ENCODE measurements around the gene MAP2K5.
A peak's percentile ranks its signal among the peaks of the same experiment; 100 is the strongest.

MAP2K5 gene

GRCh38 chr15:67761343-67761742, 218.8 kb downstream of the MAP2K5 start:
- H3K4me3 Mint-ChIP-seq = no peak overlapping the region
- H3K36me3 Mint-ChIP-seq (ENCODE audit: low read depth) = peaks cover 7% of the 10 kb centered on the region
- no peaks in the 10 kb centered on the region for H3K27me3 Mint-ChIP-seq
- peaks cover 74% of the 10 kb centered on the region for H3K4me1 Mint-ChIP-seq (ENCODE audit: low read depth)
- no peak for DNase-seq
- H3K9me3 Mint-ChIP-seq = no peaks in the 10 kb centered on the region
- peak overlapping the region; percentile 30 for H3K27ac Mint-ChIP-seq

- DNase-seq = peak; percentile 69
- no peaks in the 10 kb centered on the region for H3K9me3 Mint-ChIP-seq
- H3K4me3 Mint-ChIP-seq = peak overlapping the region; percentile 18
- peaks cover 64% of the 10 kb centered on the region for H3K4me1 Mint-ChIP-seq (ENCODE audit: low read depth)
- H3K36me3 Mint-ChIP-seq (ENCODE audit: low read depth) = peaks cover 7% of the 10 kb centered on the region
- peak overlapping the region; percentile 89 for H3K27ac Mint-ChIP-seq
- H3K27me3 Mint-ChIP-seq = no peaks in the 10 kb centered on the region
Measured at GRCh38 chr15:67762610-67763368, 220.3 kb downstream of the MAP2K5 start.

GRCh38 chr15:67765701-67766100, 223.2 kb downstream of the MAP2K5 start:
- Mint-ChIP-seq H3K4me1 (ENCODE audit: low read depth) (peaks cover 44% of the 10 kb centered on the region), H3K9me3 (no peaks in the 10 kb centered on the region), H3K4me3 (no peak overlapping the region), H3K36me3 (ENCODE audit: low read depth) (peaks cover 12% of the 10 kb centered on the region), H3K27ac (no peak overlapping the region), H3K27me3 (no peaks in the 10 kb centered on the region)
- DNase-seq = no peak

- H3K9me3 Mint-ChIP-seq = no peaks in the 10 kb centered on the region
- H3K4me3 Mint-ChIP-seq = no peak overlapping the region
- H3K27me3 Mint-ChIP-seq = no peaks in the 10 kb centered on the region
- DNase-seq = no peak
- H3K4me1 Mint-ChIP-seq (ENCODE audit: low read depth) = peaks cover 32% of the 10 kb centered on the region
- H3K27ac Mint-ChIP-seq = no peak overlapping the region
- H3K36me3 Mint-ChIP-seq (ENCODE audit: low read depth) = peaks cover 12% of the 10 kb centered on the region
Measured at GRCh38 chr15:67766968-67767367, 224.5 kb downstream of the MAP2K5 start.

- DNase-seq = no peak
- H3K9me3 Mint-ChIP-seq = no peaks in the 10 kb centered on the region
- H3K27me3 Mint-ChIP-seq = no peaks in the 10 kb centered on the region
- H3K4me1 Mint-ChIP-seq (ENCODE audit: low read depth) = peaks cover 17% of the 10 kb centered on the region
- H3K27ac Mint-ChIP-seq = no peak overlapping the region
- H3K4me3 Mint-ChIP-seq = no peak overlapping the region
- H3K36me3 Mint-ChIP-seq (ENCODE audit: low read depth) = peaks cover 12% of the 10 kb centered on the region
Measured at GRCh38 chr15:67768313-67768977, 225.9 kb downstream of the MAP2K5 start.

GRCh38 chr15:67769497-67770357, 227.2 kb downstream of the MAP2K5 start:
- no peaks in the 10 kb centered on the region for H3K27me3 Mint-ChIP-seq
- peaks cover 11% of the 10 kb centered on the region for H3K36me3 Mint-ChIP-seq (ENCODE audit: low read depth)
- H3K4me1 Mint-ChIP-seq (ENCODE audit: low read depth) = peaks cover 8% of the 10 kb centered on the region
- no peaks in the 10 kb centered on the region for H3K9me3 Mint-ChIP-seq
- no peak overlapping the region for H3K4me3 Mint-ChIP-seq
- DNase-seq = no peak
- H3K27ac Mint-ChIP-seq = no peak overlapping the region

- Mint-ChIP-seq H3K4me3 (no peak overlapping the region), H3K4me1 (ENCODE audit: low read depth) (peaks cover 8% of the 10 kb centered on the region), H3K27me3 (no peaks in the 10 kb centered on the region), H3K9me3 (no peaks in the 10 kb centered on the region), H3K36me3 (ENCODE audit: low read depth) (peaks cover 11% of the 10 kb centered on the region), H3K27ac (no peak overlapping the region)
- DNase-seq = no peak
Measured at GRCh38 chr15:67770358-67770628, 227.8 kb downstream of the MAP2K5 start.

- Mint-ChIP-seq H3K36me3 (ENCODE audit: low read depth) (peaks cover 11% of the 10 kb centered on the region), H3K4me3 (no peak overlapping the region), H3K27me3 (no peaks in the 10 kb centered on the region), H3K9me3 (no peaks in the 10 kb centered on the region), H3K4me1 (ENCODE audit: low read depth) (peaks cover 7% of the 10 kb centered on the region), H3K27ac (no peak overlapping the region)
- DNase-seq = no peak
Measured at GRCh38 chr15:67771189-67771800, 228.8 kb downstream of the MAP2K5 start.

GRCh38 chr15:67774626-67775025, 232.1 kb downstream of the MAP2K5 start:
- Mint-ChIP-seq H3K9me3 (no peaks in the 10 kb centered on the region), H3K27me3 (no peaks in the 10 kb centered on the region), H3K27ac (no peak overlapping the region), H3K36me3 (ENCODE audit: low read depth) (peaks cover 11% of the 10 kb centered on the region), H3K4me3 (no peak overlapping the region), H3K4me1 (ENCODE audit: low read depth) (no peaks in the 10 kb centered on the region)
- DNase-seq = no peak

- no peak for DNase-seq
- Mint-ChIP-seq H3K4me1 (ENCODE audit: low read depth) (no peaks in the 10 kb centered on the region), H3K4me3 (no peak overlapping the region), H3K36me3 (ENCODE audit: low read depth) (peaks cover 8% of the 10 kb centered on the region), H3K9me3 (no peaks in the 10 kb centered on the region), H3K27ac (peak overlapping the region; percentile 11), H3K27me3 (no peaks in the 10 kb centered on the region)
Measured at GRCh38 chr15:67775250-67775649, 232.7 kb downstream of the MAP2K5 start.

GRCh38 chr15:67775998-67776397, 233.5 kb downstream of the MAP2K5 start:
- H3K27ac Mint-ChIP-seq = no peak overlapping the region
- no peak for DNase-seq
- no peaks in the 10 kb centered on the region for H3K27me3 Mint-ChIP-seq
- H3K9me3 Mint-ChIP-seq = no peaks in the 10 kb centered on the region
- H3K36me3 Mint-ChIP-seq (ENCODE audit: low read depth) = peaks cover 6% of the 10 kb centered on the region
- no peak overlapping the region for H3K4me3 Mint-ChIP-seq
- no peaks in the 10 kb centered on the region for H3K4me1 Mint-ChIP-seq (ENCODE audit: low read depth)

GRCh38 chr15:67776600-67776999, 234.1 kb downstream of the MAP2K5 start:
- DNase-seq = no peak
- Mint-ChIP-seq H3K9me3 (no peaks in the 10 kb centered on the region), H3K4me3 (no peak overlapping the region), H3K27me3 (no peaks in the 10 kb centered on the region), H3K4me1 (ENCODE audit: low read depth) (no peaks in the 10 kb centered on the region), H3K27ac (no peak overlapping the region), H3K36me3 (ENCODE audit: low read depth) (peaks cover 6% of the 10 kb centered on the region)

GRCh38 chr15:67777071-67777470, 234.6 kb downstream of the MAP2K5 start:
- H3K36me3 Mint-ChIP-seq (ENCODE audit: low read depth) = peaks cover 6% of the 10 kb centered on the region
- H3K27ac Mint-ChIP-seq = no peak overlapping the region
- H3K9me3 Mint-ChIP-seq = no peaks in the 10 kb centered on the region
- H3K4me3 Mint-ChIP-seq = no peak overlapping the region
- peaks cover 3% of the 10 kb centered on the region for H3K4me1 Mint-ChIP-seq (ENCODE audit: low read depth)
- DNase-seq = no peak
- H3K27me3 Mint-ChIP-seq = no peaks in the 10 kb centered on the region

- H3K36me3 Mint-ChIP-seq (ENCODE audit: low read depth) = peaks cover 6% of the 10 kb centered on the region
- H3K4me3 Mint-ChIP-seq = no peak overlapping the region
- no peak overlapping the region for H3K27ac Mint-ChIP-seq
- H3K4me1 Mint-ChIP-seq (ENCODE audit: low read depth) = peaks cover 7% of the 10 kb centered on the region
- DNase-seq = no peak
- no peaks in the 10 kb centered on the region for H3K9me3 Mint-ChIP-seq
- H3K27me3 Mint-ChIP-seq = no peaks in the 10 kb centered on the region
Measured at GRCh38 chr15:67777773-67778172, 235.3 kb downstream of the MAP2K5 start.

All from activated T-cell treated with anti-CD3 and anti-CD28 coated beads, Interleukin-2, amount 50 U/mL, for 24 hours (primary cell).